Measurements from ENCODE around the gene CXCR6. TPM values are rescaled to one million over a fixed set of nuclear protein-coding genes. Genes with fewer than 3 reads are reported as not detected.

The CXCR6 gene
- polyA plus RNA-seq, 1 donor from 2014 or later: not detected

DNA sequence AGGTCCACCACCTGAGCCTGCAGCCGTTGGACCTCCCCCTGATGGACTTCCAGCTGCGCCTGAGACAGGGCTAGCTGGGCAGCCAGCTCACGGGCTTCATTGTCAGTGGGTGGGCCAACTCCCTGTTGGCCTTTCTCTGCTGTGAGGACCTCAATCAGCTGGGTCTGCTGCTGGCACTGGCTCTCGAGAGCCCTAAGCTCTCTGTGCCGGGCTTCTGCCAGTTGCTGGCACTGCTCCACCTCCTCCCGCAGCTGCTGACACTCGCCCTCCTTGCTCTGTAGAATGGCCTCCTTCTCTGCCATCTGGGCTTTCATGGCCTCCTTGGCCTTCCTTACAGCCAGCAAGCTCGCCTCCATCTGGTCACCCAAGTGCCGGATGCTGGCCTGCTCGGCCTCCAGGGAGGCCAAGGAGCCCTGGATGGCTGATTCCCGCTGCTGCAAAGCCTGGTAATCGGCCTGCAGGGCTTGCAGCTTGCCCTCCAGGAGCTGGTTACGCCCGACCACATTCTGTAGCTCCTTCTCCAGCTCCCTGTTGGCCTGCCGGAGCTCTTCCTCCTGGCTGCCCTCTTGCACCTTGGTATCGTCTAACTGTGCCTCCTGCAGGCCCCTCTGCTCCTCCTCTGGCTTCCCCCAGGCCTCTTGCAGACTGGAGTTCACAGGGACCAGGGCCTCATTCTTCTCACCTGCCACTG is 23.8 kb downstream of the CXCR6 start:
- no peaks in the 10 kb centered on the region for H3K27me3 ChIP-seq (ENCODE audit: insufficient read depth, low read depth, low read length)

DNA sequence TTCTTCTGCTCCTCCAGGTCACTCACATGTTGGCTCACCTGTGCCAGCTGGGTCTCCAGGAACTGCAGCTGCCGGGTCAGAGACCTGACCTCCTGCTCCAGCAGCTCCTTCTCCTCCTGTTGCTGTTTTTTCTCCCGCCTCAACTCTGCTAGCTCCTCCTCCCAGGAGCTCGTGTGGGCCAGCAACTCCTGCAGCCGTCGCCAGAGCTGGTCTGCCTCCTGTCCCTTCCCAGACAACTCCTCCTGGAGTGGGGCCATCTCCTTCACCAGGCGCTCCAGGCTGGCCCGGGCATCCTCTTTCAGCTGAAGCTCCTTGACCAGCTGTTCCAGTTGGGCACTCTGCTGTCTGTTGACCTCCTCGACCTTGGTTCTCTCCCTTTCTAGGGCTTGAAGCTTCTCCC is 24.5 kb downstream of the CXCR6 start:
- Histone ChIP-seq H4K20me1 (ENCODE audit: insufficient read depth) (no peaks in the 10 kb centered on the region), H3K9ac (ENCODE audit: low read length) (no peak overlapping the region), H3K27me3 (ENCODE audit: insufficient read depth, low read depth, low read length) (no peaks in the 10 kb centered on the region), H3K4me3 (ENCODE audit: low read length) (no peak overlapping the region), H3K36me3 (ENCODE audit: insufficient read depth, low read length) (no peaks in the 10 kb centered on the region), H3K79me2 (replicated peaks; ENCODE audit: insufficient read depth, low read length) (no peaks in the 10 kb centered on the region), H3K4me2 (ENCODE audit: low read length) (no peak overlapping the region), H3K27ac (ENCODE audit: low read length) (no peak overlapping the region), H2AFZ (ENCODE audit: low read depth, low read length) (no peak overlapping the region), H3K9me2 (ENCODE audit: insufficient read depth, low read length) (no peaks in the 10 kb centered on the region), H3K9me3 (ENCODE audit: low read length) (no peaks in the 10 kb centered on the region), H3F3A (ENCODE audit: insufficient read depth, low read length, poor library complexity, severe bottlenecking) (no peaks in the 10 kb centered on the region)
- TF ChIP-seq POLR2AphosphoS5 (IDR thresholded peaks at IDR 0.05) (no peak), TAF1 (IDR thresholded peaks at IDR 0.05; ENCODE audit: low read depth) (no peak), EP300 (conservative IDR thresholded peaks at IDR 0.05; ENCODE audit: poor library complexity, severe bottlenecking) (no peak), SMC3 (conservative IDR thresholded peaks at IDR 0.05; ENCODE audit: poor library complexity) (no peak)
- TF ChIP-seq, protein P1, sequence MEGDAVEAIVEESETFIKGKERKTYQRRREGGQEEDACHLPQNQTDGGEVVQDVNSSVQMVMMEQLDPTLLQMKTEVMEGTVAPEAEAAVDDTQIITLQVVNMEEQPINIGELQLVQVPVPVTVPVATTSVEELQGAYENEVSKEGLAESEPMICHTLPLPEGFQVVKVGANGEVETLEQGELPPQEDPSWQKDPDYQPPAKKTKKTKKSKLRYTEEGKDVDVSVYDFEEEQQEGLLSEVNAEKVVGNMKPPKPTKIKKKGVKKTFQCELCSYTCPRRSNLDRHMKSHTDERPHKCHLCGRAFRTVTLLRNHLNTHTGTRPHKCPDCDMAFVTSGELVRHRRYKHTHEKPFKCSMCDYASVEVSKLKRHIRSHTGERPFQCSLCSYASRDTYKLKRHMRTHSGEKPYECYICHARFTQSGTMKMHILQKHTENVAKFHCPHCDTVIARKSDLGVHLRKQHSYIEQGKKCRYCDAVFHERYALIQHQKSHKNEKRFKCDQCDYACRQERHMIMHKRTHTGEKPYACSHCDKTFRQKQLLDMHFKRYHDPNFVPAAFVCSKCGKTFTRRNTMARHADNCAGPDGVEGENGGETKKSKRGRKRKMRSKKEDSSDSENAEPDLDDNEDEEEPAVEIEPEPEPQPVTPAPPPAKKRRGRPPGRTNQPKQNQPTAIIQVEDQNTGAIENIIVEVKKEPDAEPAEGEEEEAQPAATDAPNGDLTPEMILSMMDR (IDR thresholded peaks at IDR 0.05; ENCODE audit: poor library complexity, severe bottlenecking): no peak

More for the DNA sequence above, 23.8 kb downstream of the CXCR6 start:
- Histone ChIP-seq H3K4me3 (ENCODE audit: low read length) (no peak overlapping the region), H3K27ac (ENCODE audit: low read length) (no peak overlapping the region), H3K9ac (ENCODE audit: low read length) (no peak overlapping the region), H4K20me1 (ENCODE audit: insufficient read depth) (no peaks in the 10 kb centered on the region), H3K9me2 (ENCODE audit: insufficient read depth, low read length) (no peaks in the 10 kb centered on the region), H3K9me3 (ENCODE audit: low read length) (no peaks in the 10 kb centered on the region), H3K79me2 (replicated peaks; ENCODE audit: insufficient read depth, low read length) (no peaks in the 10 kb centered on the region), H3F3A (ENCODE audit: insufficient read depth, low read length, poor library complexity, severe bottlenecking) (no peaks in the 10 kb centered on the region), H3K36me3 (ENCODE audit: insufficient read depth, low read length) (no peaks in the 10 kb centered on the region), H2AFZ (ENCODE audit: low read depth, low read length) (no peak overlapping the region), H3K4me2 (ENCODE audit: low read length) (no peak overlapping the region)
- TF ChIP-seq MXI1 (conservative IDR thresholded peaks at IDR 0.05; ENCODE audit: poor library complexity, severe bottlenecking) (no peak), TAF1 (IDR thresholded peaks at IDR 0.05; ENCODE audit: low read depth) (no peak), SMC3 (conservative IDR thresholded peaks at IDR 0.05; ENCODE audit: poor library complexity) (no peak), EZH2 (IDR thresholded peaks at IDR 0.05; ENCODE audit: borderline replicate concordance, insufficient read depth, low read length, poor library complexity, severe bottlenecking) (no peak), POLR2AphosphoS5 (IDR thresholded peaks at IDR 0.05) (no peak), RAD21 (conservative IDR thresholded peaks at IDR 0.05) (no peak), EP300 (conservative IDR thresholded peaks at IDR 0.05; ENCODE audit: poor library complexity, severe bottlenecking) (no peak)
- TF ChIP-seq, protein P1 (IDR thresholded peaks at IDR 0.05; ENCODE audit: poor library complexity, severe bottlenecking): no peak
- TF ChIP-seq, protein P2, sequence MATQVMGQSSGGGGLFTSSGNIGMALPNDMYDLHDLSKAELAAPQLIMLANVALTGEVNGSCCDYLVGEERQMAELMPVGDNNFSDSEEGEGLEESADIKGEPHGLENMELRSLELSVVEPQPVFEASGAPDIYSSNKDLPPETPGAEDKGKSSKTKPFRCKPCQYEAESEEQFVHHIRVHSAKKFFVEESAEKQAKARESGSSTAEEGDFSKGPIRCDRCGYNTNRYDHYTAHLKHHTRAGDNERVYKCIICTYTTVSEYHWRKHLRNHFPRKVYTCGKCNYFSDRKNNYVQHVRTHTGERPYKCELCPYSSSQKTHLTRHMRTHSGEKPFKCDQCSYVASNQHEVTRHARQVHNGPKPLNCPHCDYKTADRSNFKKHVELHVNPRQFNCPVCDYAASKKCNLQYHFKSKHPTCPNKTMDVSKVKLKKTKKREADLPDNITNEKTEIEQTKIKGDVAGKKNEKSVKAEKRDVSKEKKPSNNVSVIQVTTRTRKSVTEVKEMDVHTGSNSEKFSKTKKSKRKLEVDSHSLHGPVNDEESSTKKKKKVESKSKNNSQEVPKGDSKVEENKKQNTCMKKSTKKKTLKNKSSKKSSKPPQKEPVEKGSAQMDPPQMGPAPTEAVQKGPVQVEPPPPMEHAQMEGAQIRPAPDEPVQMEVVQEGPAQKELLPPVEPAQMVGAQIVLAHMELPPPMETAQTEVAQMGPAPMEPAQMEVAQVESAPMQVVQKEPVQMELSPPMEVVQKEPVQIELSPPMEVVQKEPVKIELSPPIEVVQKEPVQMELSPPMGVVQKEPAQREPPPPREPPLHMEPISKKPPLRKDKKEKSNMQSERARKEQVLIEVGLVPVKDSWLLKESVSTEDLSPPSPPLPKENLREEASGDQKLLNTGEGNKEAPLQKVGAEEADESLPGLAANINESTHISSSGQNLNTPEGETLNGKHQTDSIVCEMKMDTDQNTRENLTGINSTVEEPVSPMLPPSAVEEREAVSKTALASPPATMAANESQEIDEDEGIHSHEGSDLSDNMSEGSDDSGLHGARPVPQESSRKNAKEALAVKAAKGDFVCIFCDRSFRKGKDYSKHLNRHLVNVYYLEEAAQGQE (IDR thresholded peaks at IDR 0.05; ENCODE audit: borderline replicate concordance): no peak

Measured in neural cell (in vitro differentiated cells).